Activated T-helper 9 cell treated with anti-CD3 and anti-CD28 coated beads, Interleukin-2, amount 50 U/mL, for 16 hours (primary cell): ENCODE results near the gene STK36.

Source experiments
- DNase-seq: peaks from one replicate; pipeline ENCODE4 v3.0.0-alpha.2; 2020; ENCODE audit warnings: low read depth

STK36 gene

DNA sequence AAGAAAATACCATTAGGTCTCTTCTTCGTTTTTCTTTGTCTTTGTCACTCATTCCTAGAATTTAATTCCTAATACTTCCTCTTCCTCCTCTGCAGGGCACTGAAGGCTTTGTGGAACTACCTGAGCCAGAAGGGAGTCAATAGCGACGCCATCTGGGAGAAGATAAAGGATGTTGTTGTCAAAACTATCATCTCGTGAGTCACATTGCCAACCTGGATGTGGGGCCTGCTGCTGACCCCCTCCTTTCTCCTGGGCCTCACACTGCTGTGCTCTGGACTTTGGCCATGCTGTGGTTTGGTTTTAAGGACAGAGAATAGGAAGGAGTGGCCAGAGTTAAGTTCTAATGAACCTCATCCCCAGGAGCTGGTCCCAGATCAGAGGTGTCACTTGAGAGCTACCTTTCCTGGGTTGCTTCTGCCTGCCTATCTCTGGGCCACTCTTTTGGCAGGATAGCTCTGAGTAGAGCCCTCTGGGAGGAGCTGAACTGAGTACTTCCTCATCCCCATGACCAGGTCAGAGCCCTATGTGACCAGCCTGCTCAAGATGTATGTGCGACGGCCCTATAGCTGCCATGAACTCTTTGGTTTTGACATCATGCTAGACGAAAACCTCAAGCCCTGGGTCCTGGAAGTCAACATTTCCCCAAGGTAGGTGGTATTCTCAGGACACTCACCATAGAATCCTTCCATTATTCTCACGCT is 77.0 kb downstream of the STK36 start:
- no peak for DNase-seq
